ENCODE results near the gene EDC4.

DNA sequence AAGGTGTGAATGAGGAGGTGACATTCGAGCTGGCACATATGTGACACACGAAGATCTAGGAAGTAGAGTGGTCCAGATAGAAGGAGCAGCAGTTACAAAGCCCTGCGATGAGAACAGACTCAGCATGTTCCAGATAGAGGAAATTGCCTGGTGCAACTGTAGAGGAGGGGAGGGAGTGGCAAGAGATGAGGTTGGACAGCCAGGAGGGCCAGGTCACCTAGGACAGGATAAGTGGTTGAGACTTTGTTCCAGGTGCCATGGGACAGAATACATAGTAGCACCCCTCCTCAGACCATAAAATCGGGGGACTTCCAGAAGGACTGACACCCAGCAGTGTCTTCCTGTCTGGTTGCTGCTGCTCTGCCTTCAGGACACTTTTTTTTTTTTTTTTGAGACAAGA lies 14.4 kb upstream of the EDC4 start:
- TF ChIP-seq POLR2AphosphoS5 (IDR thresholded peaks at IDR 0.05; ENCODE audit: low read depth, low read length) (no peak), TAF1 (IDR thresholded peaks at IDR 0.05; ENCODE audit: borderline replicate concordance, insufficient read depth, low read length) (no peak), SIN3A (IDR thresholded peaks at IDR 0.05; ENCODE audit: borderline replicate concordance, insufficient read depth, low read length) (no peak)
- TF ChIP-seq, protein P1, sequence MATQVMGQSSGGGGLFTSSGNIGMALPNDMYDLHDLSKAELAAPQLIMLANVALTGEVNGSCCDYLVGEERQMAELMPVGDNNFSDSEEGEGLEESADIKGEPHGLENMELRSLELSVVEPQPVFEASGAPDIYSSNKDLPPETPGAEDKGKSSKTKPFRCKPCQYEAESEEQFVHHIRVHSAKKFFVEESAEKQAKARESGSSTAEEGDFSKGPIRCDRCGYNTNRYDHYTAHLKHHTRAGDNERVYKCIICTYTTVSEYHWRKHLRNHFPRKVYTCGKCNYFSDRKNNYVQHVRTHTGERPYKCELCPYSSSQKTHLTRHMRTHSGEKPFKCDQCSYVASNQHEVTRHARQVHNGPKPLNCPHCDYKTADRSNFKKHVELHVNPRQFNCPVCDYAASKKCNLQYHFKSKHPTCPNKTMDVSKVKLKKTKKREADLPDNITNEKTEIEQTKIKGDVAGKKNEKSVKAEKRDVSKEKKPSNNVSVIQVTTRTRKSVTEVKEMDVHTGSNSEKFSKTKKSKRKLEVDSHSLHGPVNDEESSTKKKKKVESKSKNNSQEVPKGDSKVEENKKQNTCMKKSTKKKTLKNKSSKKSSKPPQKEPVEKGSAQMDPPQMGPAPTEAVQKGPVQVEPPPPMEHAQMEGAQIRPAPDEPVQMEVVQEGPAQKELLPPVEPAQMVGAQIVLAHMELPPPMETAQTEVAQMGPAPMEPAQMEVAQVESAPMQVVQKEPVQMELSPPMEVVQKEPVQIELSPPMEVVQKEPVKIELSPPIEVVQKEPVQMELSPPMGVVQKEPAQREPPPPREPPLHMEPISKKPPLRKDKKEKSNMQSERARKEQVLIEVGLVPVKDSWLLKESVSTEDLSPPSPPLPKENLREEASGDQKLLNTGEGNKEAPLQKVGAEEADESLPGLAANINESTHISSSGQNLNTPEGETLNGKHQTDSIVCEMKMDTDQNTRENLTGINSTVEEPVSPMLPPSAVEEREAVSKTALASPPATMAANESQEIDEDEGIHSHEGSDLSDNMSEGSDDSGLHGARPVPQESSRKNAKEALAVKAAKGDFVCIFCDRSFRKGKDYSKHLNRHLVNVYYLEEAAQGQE (IDR thresholded peaks at IDR 0.05; ENCODE audit: insufficient read depth in 1 of 2, low read depth in 2 of 2, low read length in 2 of 2): no peak
